Esophagus squamous epithelium (tissue), 5 donors: Measurements from ENCODE around the gene DNAL1. TPM values are rescaled to one million over a fixed set of nuclear protein-coding genes. Genes with fewer than 3 reads are reported as not detected.
A peak's percentile ranks its signal among the peaks of the same experiment; 100 is the strongest.
"Not testable (repeated sequence)": the region's sequence is repeated elsewhere in the genome, so short reads cannot be mapped to it uniquely, and the experiment has no call there.

Experiments used
- DNase-seq: peaks from one replicate; lab custom pipeline; 2025; lab: John Stamatoyannopoulos, UW
- H3K27ac ChIP-seq, 4 donors: fragments of 200-600 bp; sonication (generic); one replicate each; pipeline ENCODE4 v1.5.1; 2016 to 2019; ENCODE audit warnings: mild to moderate bottlenecking in 1 of 4
- H3K27me3 ChIP-seq, 4 donors: fragments of 200-600 bp; sonication (generic); 1 replicate in 3 of 4; 2 replicates in 1 of 4; pipeline versions ENCODE4 v1.5.1 to v1.6.0; 2017 to 2021; ENCODE audit warnings: antibody characterized with exemption in 1 of 4
- H3K36me3 ChIP-seq, 3 donors: fragments of 200-600 bp; sonication (generic); one replicate each; pipeline ENCODE4 v1.5.1; 2016 to 2019
- H3K4me1 ChIP-seq, 3 donors: fragments of 200-600 bp; sonication (generic); one replicate each; pipeline ENCODE4 v1.5.1; 2017 to 2019
- H3K4me3 ChIP-seq, 4 donors: fragments of 200-600 bp; sonication (generic); 1 replicate in 3 of 4; 2 replicates in 1 of 4; pipeline ENCODE4 v1.5.1; 2016 to 2019; ENCODE audit warnings: mild to moderate bottlenecking in 2 of 4, moderate library complexity in 1 of 4
- H3K9me3 ChIP-seq, 3 donors: fragments of 200-600 bp; sonication (generic); one replicate each; pipeline ENCODE4 v1.5.1; 2016 to 2019
- CTCF ChIP-seq, 6 experiments: fragments of 450-650 bp in 4 of 6; fragments of 200-600 bp in 2 of 6; sonication (generic) in 2 of 6; IDR thresholded peaks; one replicate each; pipeline ENCODE4 v1.5.1; 2016 to 2019; ENCODE audit warnings: antibody characterized with exemption in 6 of 6, mild to moderate bottlenecking in 4 of 6, moderate library complexity in 4 of 6
- POLR2A ChIP-seq, 4 donors: fragments of 450-650 bp; IDR thresholded peaks; one replicate each; pipeline ENCODE4 v1.6.1; 2017; ENCODE audit warnings: antibody characterized with exemption in 4 of 4, mild to moderate bottlenecking in 4 of 4, moderate library complexity in 3 of 4
- WGBS, 2 donors: methylation state at CpG; one replicate each; pipeline ENCODE4 v1.1.5; 2018; 5-methylcytosine and 5-hydroxymethylcytosine counted together
- intact Hi-C: fragments of 100-400 bp; cut with DNase I; formaldehyde crosslinking; loops from one replicate; pipeline ENCODE4 v1.15.0; 2022
- total RNA-seq, 4 donors: library from RNA; depleted of rRNA; stranded (reverse); fragments of >200 nt; gene quantifications; one replicate each; pipeline ENCODE4 v1.1.0, GENCODE V29; 2016
- donor health status: DM: yes; HTN: yes; CAD: no.

DNAL1 gene
- total RNA-seq, 4 donors from 2014 or later = 1.8 to 6.4 (median 4.1) TPM

GRCh38 chr14:73630009-73630780, 14.6 kb upstream of the DNAL1 start:
- intact Hi-C loops = loop anchor here (5.0 kb wide), 1 partner anchor 118 kb away; no protein-coding TSS in a partner anchor
- TF ChIP-seq POLR2A (IDR thresholded peaks at IDR 0.05) (no peak), CTCF (IDR thresholded peaks at IDR 0.05) (no peak)
- Histone ChIP-seq H3K4me3 (no peak overlapping the region), H3K36me3 (no peaks in the 10 kb centered on the region), H3K9me3 (no peaks in the 10 kb centered on the region), H3K27me3 (peaks cover 0 to 10% (median 0%) of the 10 kb centered on the region in 4 donors), H3K4me1 (peaks cover 10 to 20% (median 17%) of the 10 kb centered on the region in 3 donors), H3K27ac (no peak overlapping the region)
- no peak for DNase-seq
- WGBS, 2 donors = 83 to 87% methylated on average over 10 of the region's 10 CpGs

DNA sequence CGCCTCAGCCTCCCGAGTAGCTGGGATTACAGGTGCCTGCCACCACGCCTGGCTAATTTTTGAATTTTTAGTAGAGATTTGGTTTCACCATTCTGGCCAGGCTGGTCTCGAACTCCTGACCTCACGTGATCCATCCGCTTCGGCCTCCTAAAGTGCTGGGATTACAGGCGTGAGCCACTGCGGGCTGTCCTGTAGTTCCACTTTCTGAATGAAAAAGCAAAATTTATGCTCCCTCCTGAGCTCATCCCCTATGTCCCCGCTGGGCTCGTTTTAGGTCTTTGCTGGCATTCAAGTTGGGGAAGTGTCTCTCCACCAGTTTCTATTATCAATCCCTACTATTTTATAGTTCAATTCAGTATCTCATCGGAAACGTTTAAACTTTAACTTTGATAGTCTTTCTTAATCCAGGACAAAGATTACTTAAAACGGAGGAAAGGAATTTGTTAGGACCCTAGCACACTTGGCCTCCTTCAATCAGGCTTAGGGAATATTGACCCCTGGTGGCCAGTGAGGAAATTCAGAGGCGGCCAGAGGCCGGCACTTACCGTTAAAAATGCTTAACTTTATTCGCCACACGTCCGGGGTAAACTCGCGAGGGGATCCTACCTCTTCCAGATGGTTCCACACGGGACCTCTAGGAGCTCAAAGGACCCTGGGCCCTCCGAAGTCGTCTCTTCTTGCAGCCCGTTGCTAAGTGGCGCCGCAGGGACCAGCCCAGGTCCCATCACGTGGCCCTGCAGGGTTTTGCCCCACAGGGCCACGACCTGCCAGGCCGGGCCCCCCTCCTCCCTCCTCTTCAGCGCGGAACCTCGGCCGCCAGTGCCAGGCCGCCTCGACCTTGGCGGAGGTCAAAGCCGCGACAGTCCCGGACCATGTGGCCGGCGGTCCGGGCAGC, 11.4 kb upstream of the DNAL1 start:
- H3K4me1 ChIP-seq = peaks cover 10 to 20% (median 17%) of the 10 kb centered on the region in 3 donors
- no peaks in the 10 kb centered on the region for H3K9me3 ChIP-seq
- peak overlapping the region; percentile 40 to 81 (median 66) for H3K4me3 ChIP-seq
- peaks cover 0 to 10% (median 0%) of the 10 kb centered on the region in 4 donors for H3K27me3 ChIP-seq
- no peak for DNase-seq
- intact Hi-C loops = loop anchor here (5.0 kb wide), 1 partner anchor 121 kb away; no protein-coding TSS in a partner anchor
- peak overlapping the region; percentile 40 to 77 (median 52) for H3K27ac ChIP-seq
- TF ChIP-seq CTCF (IDR thresholded peaks at IDR 0.05) (peak; percentile 77 to 90 (median 86)), POLR2A (IDR thresholded peaks at IDR 0.05) (no peak)
- H3K36me3 ChIP-seq = no peaks in the 10 kb centered on the region
- WGBS, 2 donors = 23 to 29% methylated on average over 22 to 27 of the region's 44 CpGs

GRCh38 chr14:73634011-73634833, 10.6 kb upstream of the DNAL1 start:
- no peaks in the 10 kb centered on the region for H3K9me3 ChIP-seq
- H3K36me3 ChIP-seq = no peaks in the 10 kb centered on the region
- TF ChIP-seq CTCF (IDR thresholded peaks at IDR 0.05) (peak in 3 of 6 experiments; percentile 9 to 21 (median 19)), POLR2A (IDR thresholded peaks at IDR 0.05) (no peak)
- no peak for DNase-seq
- H3K27ac ChIP-seq = peak overlapping the region; percentile 40 to 77 (median 52)
- intact Hi-C loops = loop anchor here (5.0 kb wide), 1 partner anchor 122 kb away; no protein-coding TSS in a partner anchor
- H3K4me3 ChIP-seq = peak overlapping the region; percentile 40 to 81 (median 66)
- H3K27me3 ChIP-seq = peaks cover 0 to 10% (median 0%) of the 10 kb centered on the region in 4 donors
- peaks cover 10 to 20% (median 17%) of the 10 kb centered on the region in 3 donors for H3K4me1 ChIP-seq
- 21 to 62% methylated on average over 5 to 14 of the region's 53 CpGs for WGBS, 2 donors

GRCh38 chr14:73636355-73636754, 8.4 kb upstream of the DNAL1 start:
- H3K9me3 ChIP-seq, H3K36me3 ChIP-seq, H3K4me3 ChIP-seq, intact Hi-C loops, H3K27ac ChIP-seq, DNase-seq: not testable (repeated sequence)
- Histone ChIP-seq H3K4me1 (peaks cover 10 to 20% (median 17%) of the 10 kb centered on the region in 3 donors), H3K27me3 (peaks cover 0 to 10% (median 0%) of the 10 kb centered on the region in 4 donors)
- WGBS, 2 donors = 55 to 73% methylated on average over 8 of the region's 10 CpGs

GRCh38 chr14:73637830-73638229, 7.0 kb upstream of the DNAL1 start:
- TF ChIP-seq POLR2A (IDR thresholded peaks at IDR 0.05) = no peak
- no peak for TF ChIP-seq CTCF (IDR thresholded peaks at IDR 0.05)
- H3K9me3 ChIP-seq = no peaks in the 10 kb centered on the region
- intact Hi-C loops = no loop called here
- peaks cover 0 to 10% (median 0%) of the 10 kb centered on the region in 4 donors for H3K27me3 ChIP-seq
- H3K4me3 ChIP-seq = no peak overlapping the region
- no peak overlapping the region for H3K27ac ChIP-seq
- 85 to 89% methylated on average over 4 to 5 of the region's 5 CpGs for WGBS, 2 donors
- no peak for DNase-seq
- peaks cover 10 to 20% (median 17%) of the 10 kb centered on the region in 3 donors for H3K4me1 ChIP-seq
- H3K36me3 ChIP-seq = no peaks in the 10 kb centered on the region
